Smooth muscle cell (in vitro differentiated cells): Measurements from ENCODE around the gene ARHGAP6. TPM values are rescaled to one million over a fixed set of nuclear protein-coding genes. Genes with fewer than 3 reads are reported as not detected.

Experiments used
- DNase-seq: peaks from one replicate; lab custom pipeline; 2025; ENCODE audit not compliant: unreplicated experiment; lab: John Stamatoyannopoulos, UW
- H2AFZ ChIP-seq: fragments of 200-600 bp; sonication (generic); 2 replicates; pipeline ENCODE4 v1.6.0; 2016; ENCODE audit warnings: antibody characterized with exemption, low read depth, mild to moderate bottlenecking
- H3F3A ChIP-seq: fragments of 200-600 bp; sonication (generic); 2 replicates; pipeline ENCODE4 v1.6.0; 2017; ENCODE audit warnings: antibody characterized with exemption, low read depth
- H3K27ac ChIP-seq: fragments of 200-600 bp; sonication (generic); 2 replicates; pipeline ENCODE4 v1.5.1; 2016; ENCODE audit warnings: low read depth, mild to moderate bottlenecking
- H3K27me3 ChIP-seq: fragments of 200-600 bp; sonication (generic); 2 replicates; pipeline ENCODE4 v1.6.1; 2016; ENCODE audit warnings: low read depth, mild to moderate bottlenecking
- H3K36me3 ChIP-seq: fragments of 200-600 bp; sonication (generic); 2 replicates; pipeline ENCODE4 v1.5.1; 2016; ENCODE audit warnings: low read depth
- H3K4me1 ChIP-seq: fragments of 200-600 bp; sonication (generic); 2 replicates; pipeline ENCODE4 v1.5.1; 2016; ENCODE audit warnings: low read depth
- H3K4me2 ChIP-seq: fragments of 200-600 bp; sonication (generic); 2 replicates; pipeline ENCODE4 v1.6.0; 2016; ENCODE audit warnings: mild to moderate bottlenecking
- H3K4me3 ChIP-seq: fragments of 200-600 bp; sonication (generic); 2 replicates; pipeline ENCODE4 v1.5.1; 2016; ENCODE audit warnings: mild to moderate bottlenecking
- H3K79me2 ChIP-seq: fragments of 200-600 bp; sonication (generic); 2 replicates; pipeline ENCODE4 v1.6.0; 2016; ENCODE audit warnings: low read depth, mild to moderate bottlenecking
- H3K9ac ChIP-seq: fragments of 200-600 bp; sonication (generic); 2 replicates; pipeline ENCODE4 v1.6.0; 2016; ENCODE audit warnings: low read depth
- H3K9me3 ChIP-seq: fragments of 200-600 bp; sonication (generic); replicated peaks from 2 replicates; pipeline ENCODE4 v1.5.1; 2016; ENCODE audit warnings: low read depth
- H4K20me1 ChIP-seq: fragments of 200-600 bp; sonication (generic); 2 replicates; pipeline ENCODE4 v1.6.0; 2016; ENCODE audit warnings: low read depth
- CTCF ChIP-seq: fragments of 200-600 bp; sonication (generic); IDR thresholded peaks from 2 replicates; pipeline ENCODE4 v1.5.1; 2017; ENCODE audit warnings: borderline replicate concordance, mild to moderate bottlenecking, antibody characterized with exemption; ENCODE audit not compliant: insufficient read depth, poor library complexity, severe bottlenecking
- WGBS: methylation state at CpG from one replicate; pipeline ENCODE4 v1.1.7; 2016; ENCODE audit warnings: low lambda C conversion rate; 5-methylcytosine and 5-hydroxymethylcytosine counted together
- polyA plus RNA-seq: library from polyadenylated mRNA; unstranded; fragments of >200 nt; fragmentation: Nextera tagmentation; extraction: Ambion mirVana; gene quantifications from 2 replicates; pipeline ENCODE4 v1.2.1, GENCODE V29; 2016
- total RNA-seq: library from RNA; depleted of rRNA; stranded (reverse); fragments of >200 nt; gene quantifications from 2 replicates; pipeline ENCODE4 v1.2.3, GENCODE V29; 2014

The ARHGAP6 gene
- total and polyA plus RNA-seq, 2 experiments from 2014 or later = 0.55 to 0.90 TPM

- Histone ChIP-seq H4K20me1 (no peaks in the 10 kb centered on the region), H3K9me3 (no peaks in the 10 kb centered on the region), H3F3A (no peaks in the 10 kb centered on the region), H3K9ac (no peak overlapping the region), H2AFZ (no peak overlapping the region), H3K4me1 (no peaks in the 10 kb centered on the region), H3K4me2 (no peak overlapping the region), H3K36me3 (no peaks in the 10 kb centered on the region), H3K79me2 (no peaks in the 10 kb centered on the region), H3K27me3 (no peaks in the 10 kb centered on the region), H3K27ac (no peak overlapping the region), H3K4me3 (no peak overlapping the region)
- TF ChIP-seq CTCF = no peak
- no peak for DNase-seq
- 30% methylated on average over 2 of the region's 2 CpGs for WGBS
These were observed 21.4 kb upstream of the ARHGAP6 start for GRCh38 chrX:11687157-11687556.

GRCh38 chrX:11683057-11683456 lies 17.3 kb upstream of the ARHGAP6 start:
- H3K9ac ChIP-seq = no peak overlapping the region

GRCh38 chrX:11678158-11678557 lies 12.4 kb upstream of the ARHGAP6 start:
- 57% methylated on average over 5 of the region's 5 CpGs for WGBS
- Histone ChIP-seq H3K79me2 (no peaks in the 10 kb centered on the region), H3F3A (no peaks in the 10 kb centered on the region), H3K27ac (no peak overlapping the region), H3K9ac (no peak overlapping the region), H3K36me3 (no peaks in the 10 kb centered on the region), H2AFZ (no peak overlapping the region), H3K9me3 (peaks cover 3% of the 10 kb centered on the region), H3K27me3 (no peaks in the 10 kb centered on the region), H4K20me1 (no peaks in the 10 kb centered on the region), H3K4me2 (no peak overlapping the region), H3K4me3 (no peak overlapping the region), H3K4me1 (no peaks in the 10 kb centered on the region)
- DNase-seq = no peak
- peak; percentile 30 for TF ChIP-seq CTCF

More at GRCh38 chrX:11683057-11683456, 17.3 kb upstream of the ARHGAP6 start:
- no peak overlapping the region for H2AFZ ChIP-seq
- WGBS = 82% methylated on average over 3 of the region's 3 CpGs
- no peaks in the 10 kb centered on the region for H3K4me1 ChIP-seq
- no peak for TF ChIP-seq CTCF
- H3K9me3 ChIP-seq = peaks cover 3% of the 10 kb centered on the region
- no peak overlapping the region for H3K4me2 ChIP-seq
- no peaks in the 10 kb centered on the region for H3K79me2 ChIP-seq
- H3K36me3 ChIP-seq = no peaks in the 10 kb centered on the region
- no peak overlapping the region for H3K4me3 ChIP-seq
- no peaks in the 10 kb centered on the region for H3K27me3 ChIP-seq
- H4K20me1 ChIP-seq = no peaks in the 10 kb centered on the region
- H3F3A ChIP-seq = no peaks in the 10 kb centered on the region
- DNase-seq = no peak
- no peak overlapping the region for H3K27ac ChIP-seq

GRCh38 chrX:11672213-11672612 lies 6.5 kb upstream of the ARHGAP6 start:
- peaks cover 23% of the 10 kb centered on the region for H3K27me3 ChIP-seq
- no peak overlapping the region for H3K9ac ChIP-seq
- TF ChIP-seq CTCF = no peak

More at GRCh38 chrX:11672213-11672612, 6.5 kb upstream of the ARHGAP6 start:
- DNase-seq = no peak
- Histone ChIP-seq H3K4me1 (no peaks in the 10 kb centered on the region), H4K20me1 (no peaks in the 10 kb centered on the region), H2AFZ (no peak overlapping the region), H3K27ac (no peak overlapping the region), H3K9me3 (no peaks in the 10 kb centered on the region), H3K4me2 (no peak overlapping the region), H3K79me2 (no peaks in the 10 kb centered on the region), H3F3A (no peaks in the 10 kb centered on the region), H3K4me3 (no peak overlapping the region), H3K36me3 (no peaks in the 10 kb centered on the region)
- WGBS = 61% methylated on average over 4 of the region's 4 CpGs
